IMR-90 (cell line): ENCODE measurements around the gene PHGDH. TPM values are rescaled to one million over a fixed set of nuclear protein-coding genes. Genes with fewer than 3 reads are reported as not detected.

Experiments
- ATAC-seq: fragments of 200-7000 bp; cut with Tn5 transposase; 2 replicates; pipeline ENCODE4 v1.9.1; 2020; ENCODE audit warnings: low read depth, mild to moderate bottlenecking, moderate library complexity
- BruUV-seq: library from RNA; stranded (reverse); fragments of 400-500 nt; replicated peaks from 2 replicates; lab custom pipeline; 2021; lab: Mats Ljungman, UMichigan
- CTCF ChIA-PET: fragments of 300-600 bp; formaldehyde crosslinking; extraction: SDS; loops from one replicate; lab custom pipeline; 2021; ENCODE audit warnings: antibody characterized with exemption; lab: Yijun Ruan, JAX
- POLR2A ChIA-PET: fragments of 300-600 bp; sonication (Branson Sonifier 250); formaldehyde crosslinking; loops from one replicate; lab custom pipeline; 2022; ENCODE audit warnings: antibody characterized with exemption; ENCODE audit not compliant: unreplicated experiment; lab: Charles Lee
- DNase-seq: peaks from one replicate; pipeline ENCODE4 v3.0.0; 2013
- H2AFZ ChIP-seq: replicated peaks from 2 replicates; pipeline ENCODE3; 2013; ENCODE audit warnings: low read length, mild to moderate bottlenecking; ENCODE audit not compliant: poor library complexity
- H2AK5ac ChIP-seq: 2 replicates; pipeline ENCODE4 v1.6.1; 2013; ENCODE audit warnings: low read depth, low read length, inconsistent platforms
- H2AK9ac ChIP-seq: replicated peaks from 2 replicates; pipeline ENCODE3; 2013; ENCODE audit warnings: mild to moderate bottlenecking, low read depth, low read length, moderate library complexity; ENCODE audit not compliant: poor library complexity
- H2BK120ac ChIP-seq: 2 replicates; pipeline ENCODE4 v1.6.1; 2013; ENCODE audit warnings: low read depth, low read length, inconsistent platforms
- H2BK15ac ChIP-seq: 3 replicates; pipeline ENCODE4 v1.6.1; 2013; ENCODE audit warnings: low read depth, low read length, inconsistent platforms
- H2BK20ac ChIP-seq: 2 replicates; pipeline ENCODE4 v1.6.1; 2013; ENCODE audit warnings: low read depth, mild to moderate bottlenecking, inconsistent platforms, low read length, moderate library complexity
- H2BK5ac ChIP-seq: 2 replicates; pipeline ENCODE4 v1.6.1; 2013; ENCODE audit warnings: mild to moderate bottlenecking, low read depth, low read length, inconsistent platforms; ENCODE audit not compliant: poor library complexity, severe bottlenecking
- H3K14ac ChIP-seq: replicated peaks from 2 replicates; pipeline ENCODE4 v1.6.1; 2013; ENCODE audit warnings: low read depth, low read length, inconsistent platforms
- H3K18ac ChIP-seq: 2 replicates; pipeline ENCODE4 v1.6.1; 2013; ENCODE audit warnings: low read depth, low read length, control low read depth
- H3K23ac ChIP-seq: 2 replicates; pipeline ENCODE4 v1.6.1; 2013; ENCODE audit warnings: low read depth, low read length, inconsistent platforms
- H3K27ac ChIP-seq: 2 replicates; pipeline ENCODE4 v1.5.1; 2013; ENCODE audit warnings: mild to moderate bottlenecking, control low read depth, low read length; ENCODE audit not compliant: insufficient read depth
- H3K27me3 ChIP-seq: 2 replicates; pipeline ENCODE4 v1.6.1; 2013; ENCODE audit warnings: low read length; ENCODE audit not compliant: control insufficient read depth, insufficient read depth
- H3K36me3 ChIP-seq: 2 replicates; pipeline ENCODE4 v1.6.1; 2013; ENCODE audit warnings: low read length, mixed read lengths; ENCODE audit not compliant: control insufficient read depth, insufficient read depth
- H3K4ac ChIP-seq: 2 replicates; pipeline ENCODE4 v1.6.1; 2013; ENCODE audit warnings: low read depth, low read length, inconsistent platforms
- H3K4me1 ChIP-seq: 2 replicates; pipeline ENCODE4 v1.6.1; 2013; ENCODE audit warnings: low read length, mixed read lengths; ENCODE audit not compliant: control insufficient read depth, insufficient read depth
- H3K4me2 ChIP-seq: 2 replicates; pipeline ENCODE4 v1.6.1; 2013; ENCODE audit warnings: low read depth, mild to moderate bottlenecking, control low read depth, low read length, moderate library complexity
- H3K4me3 ChIP-seq: 2 replicates; pipeline ENCODE4 v1.5.1; 2013; ENCODE audit warnings: low read depth, mild to moderate bottlenecking, control low read depth, low read length, moderate library complexity; ENCODE audit not compliant: insufficient read depth
- H3K56ac ChIP-seq: 2 replicates; pipeline ENCODE4 v1.6.1; 2013; ENCODE audit warnings: low read length, inconsistent platforms; ENCODE audit not compliant: insufficient read depth; ENCODE audit errors: extremely low read depth
- H3K79me1 ChIP-seq, 2 experiments: 2 replicates each; pipeline ENCODE4 v1.6.1; 2013; ENCODE audit warnings: low read length in 2 of 2, inconsistent platforms in 1 of 2, low read depth in 1 of 2
- H3K9ac ChIP-seq: 2 replicates; pipeline ENCODE4 v1.6.1; 2013; ENCODE audit warnings: low read depth, low read length, control low read depth
- H3K9me1 ChIP-seq: 2 replicates; pipeline ENCODE4 v1.6.1; 2013; ENCODE audit warnings: low read length, inconsistent platforms; ENCODE audit not compliant: insufficient read depth
- H3K9me3 ChIP-seq: 2 replicates; pipeline ENCODE4 v1.6.1; 2013; ENCODE audit warnings: low read length; ENCODE audit not compliant: control insufficient read depth, insufficient read depth
- H4K20me1 ChIP-seq: 2 replicates; pipeline ENCODE4 v1.6.1; 2013; ENCODE audit warnings: low read length, inconsistent platforms; ENCODE audit not compliant: insufficient read depth
- H4K5ac ChIP-seq: 2 replicates; pipeline ENCODE4 v1.6.1; 2013; ENCODE audit warnings: mild to moderate bottlenecking, low read depth, low read length, control low read depth
- H4K8ac ChIP-seq, 2 experiments: 2 replicates each; pipeline ENCODE4 v1.6.1; 2013; ENCODE audit warnings: low read depth in 2 of 2, low read length in 2 of 2, control low read depth in 1 of 2, inconsistent platforms in 1 of 2
- H4K91ac ChIP-seq: 2 replicates; pipeline ENCODE4 v1.6.1; 2013; ENCODE audit warnings: low read depth, low read length, inconsistent platforms; ENCODE audit not compliant: insufficient read depth
- CEBPB ChIP-seq: IDR thresholded peaks from 2 replicates; pipeline ENCODE4 v1.6.1; 2012; ENCODE audit warnings: low read depth, low read length, improper control_type of control experiment
- CTCF ChIP-seq: conservative IDR thresholded peaks from 2 replicates; pipeline ENCODE4 v1.5.1; 2012; ENCODE audit warnings: mild to moderate bottlenecking, low read depth, low read length, improper control_type of control experiment
- FOS ChIP-seq: fragments of 150-350 bp; IDR thresholded peaks from 2 replicates; pipeline ENCODE4 v1.6.1; 2016; ENCODE audit warnings: low read depth, low read length
- MAFK ChIP-seq: IDR thresholded peaks from 2 replicates; pipeline ENCODE4 v1.6.1; 2012; ENCODE audit warnings: low read depth, low read length, improper control_type of control experiment
- RAD21 ChIP-seq: IDR thresholded peaks from 2 replicates; pipeline ENCODE4 v1.6.1; 2012; ENCODE audit warnings: low read length, improper control_type of control experiment
- RCOR1 ChIP-seq: IDR thresholded peaks from 2 replicates; pipeline ENCODE4 v1.6.1; 2012; ENCODE audit warnings: mild to moderate bottlenecking, low read length, improper control_type of control experiment; ENCODE audit not compliant: insufficient replicate concordance
- RFX5 ChIP-seq: IDR thresholded peaks from 2 replicates; pipeline ENCODE4 v1.8.0; 2012; ENCODE audit warnings: low read depth, mild to moderate bottlenecking, low read length, moderate library complexity
- SMC3 ChIP-seq: fragments of 150-350 bp; IDR thresholded peaks from 2 replicates; pipeline ENCODE4 v1.6.1; 2016; ENCODE audit warnings: low read depth, mild to moderate bottlenecking, antibody characterized with exemption, low read length, moderate library complexity
- USF2 ChIP-seq: fragments of 150-350 bp; IDR thresholded peaks from 2 replicates; pipeline ENCODE4 v1.6.1; 2017; ENCODE audit warnings: mild to moderate bottlenecking, antibody characterized with exemption, low read length, low read depth
- WGBS, 2 experiments: methylation state at CpG; one replicate each; pipeline versions ENCODE4 v1.1.5 to v1.1.7; 2013; ENCODE audit warnings: missing lambda C conversion rate in 2 of 2; ENCODE audit not compliant: insufficient read length in 1 of 2; ENCODE audit errors: extremely low coverage in 2 of 2; 5-methylcytosine and 5-hydroxymethylcytosine counted together
- dilution Hi-C: fragments of 300-500 bp; cut with HindIII; formaldehyde crosslinking; loops from one replicate; pipeline ENCODE4 v1.14.3; 2018; ENCODE audit warnings: low sequenced_read_pairs; ENCODE audit not compliant: unreplicated experiment
- in situ Hi-C: fragments of 300-500 bp; cut with MboI; formaldehyde crosslinking; loops from 3 replicates; pipeline ENCODE4 v1.14.3; 2019; ENCODE audit warnings: low sequenced_read_pairs, inconsistent platforms, mixed read lengths
- intact Hi-C: fragments of 100-400 bp; cut with micrococcal nuclease; formaldehyde crosslinking; loops from 2 replicates; pipeline ENCODE4 v1.10.0; 2022
- polyA plus RNA-seq, 3 experiments: library from polyadenylated mRNA; depleted of rRNA; stranded (reverse); fragments of >200 nt; gene quantifications; 2 replicates each; pipeline ENCODE4 v1.2.3, GENCODE V29; 2012; ENCODE audit warnings: low replicate concordance in 1 of 3
- total RNA-seq: library from RNA; depleted of rRNA; stranded (reverse); fragments of >200 nt; gene quantifications from 2 replicates; pipeline ENCODE4 v1.2.3, GENCODE V29; 2012

PHGDH gene
- total and polyA plus RNA-seq, 2 of the 4 experiments (the other 2 are of a cell fraction), result 87.9 to 331 TPM

- H2AK5ac ChIP-seq, result peak overlapping the region; percentile 95
- H4K20me1 ChIP-seq, result peaks cover 47% of the 10 kb centered on the region
- peak overlapping the region; percentile 84 for H3K14ac ChIP-seq
- intact Hi-C loops (loop anchor here (5.0 kb wide), 2 partner anchors 67 to 1787 kb away; partner anchors contain the start of genes GDAP2, WDR3 and ZNF697), in situ Hi-C loops (no loop called here), dilution Hi-C loops (no loop called here)
- peak overlapping the region; percentile 89 for H2BK120ac ChIP-seq
- H4K5ac ChIP-seq, result peak overlapping the region; percentile 15; the same call in 1 of the 2 replicates
- no peaks in the 10 kb centered on the region for H3K9me3 ChIP-seq
- H3K27me3 ChIP-seq, result peaks cover 5% of the 10 kb centered on the region
- peaks cover 32% of the 10 kb centered on the region for H3K9me1 ChIP-seq
- ATAC-seq (no peak), DNase-seq (peak; percentile 24)
- peak overlapping the region; percentile 82 to 90; a peak in 2 of 4 replicates for H4K8ac ChIP-seq
- no peaks in the 10 kb centered on the region for H3K36me3 ChIP-seq
- peak overlapping the region; percentile 88 for H3K9ac ChIP-seq
- H4K91ac ChIP-seq, result peak overlapping the region; percentile 96
- peak overlapping the region; percentile 98 for H2AK9ac ChIP-seq
- peak overlapping the region; percentile 75 for H3K4me2 ChIP-seq
- H3K4me3 ChIP-seq, result peak overlapping the region; percentile 78; the same call in 1 of the 2 replicates
- 57% methylated on average over 1 of the region's 6 CpGs; no CpG with 5 or more reads in 1 of the 2 experiments for WGBS, 2 experiments
- 0 out of 2 replicates have a peak overlapping the region, but pooled peaks have one; percentile 32 for H2BK20ac ChIP-seq
- H3K4me1 ChIP-seq, result peaks cover 19% of the 10 kb centered on the region
- H2BK5ac ChIP-seq, result peak overlapping the region; percentile 37
- peak overlapping the region; percentile 92; the same call in 1 of the 2 replicates for H3K56ac ChIP-seq
- BruUV-seq, result no TSS peak
- H3K18ac ChIP-seq, result peak overlapping the region; percentile 31; the same call in 1 of the 2 replicates
- peak overlapping the region; percentile 91 for H2AFZ ChIP-seq
- CTCF ChIA-PET, result interaction anchor here (0.6 kb wide), 1 partner anchor 114 kb away, joined by 3 read pairs; no protein-coding TSS in a partner anchor
- H3K79me1 ChIP-seq, result peaks cover 35 to 55% of the 10 kb centered on the region in 2 experiments
- peak overlapping the region; percentile 97 for H3K4ac ChIP-seq
- H3K23ac ChIP-seq, result peak overlapping the region; percentile 95
- peak overlapping the region; percentile 85; the same call in 2 of the 3 replicates for H2BK15ac ChIP-seq
- no peak for TF ChIP-seq RFX5
- TF ChIP-seq RAD21, result no peak
- no peak for TF ChIP-seq MAFK
- TF ChIP-seq CTCF, result no peak
- TF ChIP-seq FOS, result no peak
- TF ChIP-seq CEBPB, result no peak
- TF ChIP-seq SMC3, result no peak
- no peak for TF ChIP-seq RCOR1
- no peak for TF ChIP-seq USF2
- peak overlapping the region; percentile 74; the same call in 1 of the 2 replicates for H3K27ac ChIP-seq
- POLR2A ChIA-PET, result no interaction called here
Measured at GRCh38 chr1:119713749-119714456, 2.2 kb downstream of the PHGDH start.
